Upper lobe of right lung (tissue), 1 donor: ENCODE results near the gene OCA2. TPM values are rescaled to one million over a fixed set of nuclear protein-coding genes. Genes with fewer than 3 reads are reported as not detected.
A peak's percentile ranks its signal among the peaks of the same experiment; 100 is the strongest.

ENCODE experiments used
- ATAC-seq: fragments of 200-7000 bp; cut with Tn5 transposase; one replicate; pipeline ENCODE4 v1.9.1; 2020; ENCODE audit warnings: mild to moderate bottlenecking, moderate library complexity
- DNase-seq: peaks from one replicate; pipeline ENCODE4 v3.0.0-alpha.2; 2020
- H3K27ac ChIP-seq: fragments of 200-600 bp; one replicate; pipeline ENCODE4 v1.8.0; 2022
- H3K27me3 ChIP-seq: fragments of 200-600 bp; one replicate; pipeline ENCODE4 v1.8.0; 2022; ENCODE audit warnings: mild to moderate bottlenecking
- H3K36me3 ChIP-seq: fragments of 200-600 bp; one replicate; pipeline ENCODE4 v1.8.0; 2022
- H3K4me1 ChIP-seq: fragments of 200-600 bp; one replicate; pipeline ENCODE4 v1.8.0; 2022
- H3K4me3 ChIP-seq: fragments of 200-600 bp; one replicate; pipeline ENCODE4 v1.8.0; 2022; ENCODE audit warnings: mild to moderate bottlenecking
- H3K9me3 ChIP-seq: fragments of 200-600 bp; one replicate; pipeline ENCODE4 v1.8.0; 2022
- CTCF ChIP-seq: fragments of 200-600 bp; IDR thresholded peaks from one replicate; pipeline ENCODE4 v1.8.0; 2022; ENCODE audit warnings: antibody characterized with exemption
- intact Hi-C: fragments of 100-400 bp; cut with DNase I; formaldehyde crosslinking; loops from one replicate; pipeline ENCODE4 v1.11.0; 2022
- total RNA-seq: library from RNA; stranded (reverse); fragmentation: NEBNext Ultra II Directional; extraction: Animal tissue kit (Norgen Biotek cat#: 25700); gene quantifications from one replicate; pipeline ENCODE4 v1.2.1, GENCODE V29; 2021
- donor health status: DM: no; HTN: yes; CAD: no; lungs with severe emphysema.

The OCA2 gene
- total RNA-seq, 1 donor from 2014 or later: 0.55 TPM

DNA sequence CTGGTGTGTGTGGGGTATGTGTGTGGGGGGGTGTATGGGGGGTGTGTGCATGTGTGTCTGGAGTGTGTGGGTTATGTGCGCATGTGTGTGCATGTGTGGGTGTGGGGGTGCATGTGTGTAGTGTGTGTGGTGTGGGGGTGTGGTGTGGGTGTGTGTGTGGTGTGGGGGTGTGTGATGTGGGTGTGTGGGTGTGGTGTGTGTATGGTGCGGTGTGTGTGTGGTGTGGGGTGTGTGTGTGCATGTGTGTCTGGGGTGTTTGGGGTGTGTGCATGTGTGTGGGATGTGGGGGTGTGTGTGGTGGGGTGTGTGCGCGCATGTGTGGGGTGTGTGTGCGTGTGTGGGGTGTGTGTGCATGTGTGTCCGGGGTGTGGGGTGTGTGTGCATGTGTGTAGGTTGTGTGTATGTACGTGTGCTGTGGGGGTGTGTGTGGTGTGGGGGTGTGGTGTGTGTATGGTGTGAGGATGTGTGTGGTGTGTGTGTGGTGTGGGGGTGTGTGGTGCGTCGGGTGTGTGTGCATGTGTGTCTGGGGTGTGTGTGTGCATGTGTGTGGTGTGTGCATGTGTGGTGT is 6.2 kb upstream of the OCA2 start:
- no peaks in the 10 kb centered on the region for H3K36me3 ChIP-seq
- no peak overlapping the region for H3K4me3 ChIP-seq
- H3K27ac ChIP-seq: no peak overlapping the region
- intact Hi-C loops: no loop called here
- no peaks in the 10 kb centered on the region for H3K9me3 ChIP-seq
- ATAC-seq (no peak), DNase-seq (no peak)
- peaks cover 15% of the 10 kb centered on the region for H3K4me1 ChIP-seq
- peaks cover 15% of the 10 kb centered on the region for H3K27me3 ChIP-seq
- no peak for TF ChIP-seq CTCF

GRCh38 chr15:28104326-28104725 is 5.2 kb upstream of the OCA2 start:
- no peak overlapping the region for H3K27ac ChIP-seq
- peaks cover 15% of the 10 kb centered on the region for H3K27me3 ChIP-seq
- H3K36me3 ChIP-seq: no peaks in the 10 kb centered on the region
- no peak for ATAC-seq
- H3K4me1 ChIP-seq: peaks cover 15% of the 10 kb centered on the region
- TF ChIP-seq CTCF: no peak
- intact Hi-C loops: no loop called here
- H3K9me3 ChIP-seq: no peaks in the 10 kb centered on the region
- DNase-seq: peak; percentile 49
- no peak overlapping the region for H3K4me3 ChIP-seq

DNA sequence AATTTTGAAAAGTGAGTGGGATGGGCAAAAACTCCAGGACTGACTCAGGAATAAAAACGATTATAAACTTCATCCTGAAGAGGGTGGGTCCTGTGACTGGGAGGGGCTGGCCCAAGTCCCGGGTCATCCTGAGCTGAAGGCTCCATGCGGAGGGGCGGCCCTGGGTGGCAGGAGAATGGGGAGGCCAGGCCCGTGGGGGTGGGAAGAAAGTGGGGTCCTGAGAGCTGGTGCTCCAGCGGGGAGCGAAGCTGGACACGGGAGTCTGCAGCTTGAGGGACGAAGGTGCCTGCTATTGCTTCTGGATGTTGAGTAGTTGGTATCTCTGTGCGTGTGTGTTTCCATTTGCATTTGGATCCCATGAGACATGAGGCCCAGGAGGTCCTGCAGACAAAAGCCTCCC is 4.7 kb upstream of the OCA2 start:
- DNase-seq: no peak

DNA sequence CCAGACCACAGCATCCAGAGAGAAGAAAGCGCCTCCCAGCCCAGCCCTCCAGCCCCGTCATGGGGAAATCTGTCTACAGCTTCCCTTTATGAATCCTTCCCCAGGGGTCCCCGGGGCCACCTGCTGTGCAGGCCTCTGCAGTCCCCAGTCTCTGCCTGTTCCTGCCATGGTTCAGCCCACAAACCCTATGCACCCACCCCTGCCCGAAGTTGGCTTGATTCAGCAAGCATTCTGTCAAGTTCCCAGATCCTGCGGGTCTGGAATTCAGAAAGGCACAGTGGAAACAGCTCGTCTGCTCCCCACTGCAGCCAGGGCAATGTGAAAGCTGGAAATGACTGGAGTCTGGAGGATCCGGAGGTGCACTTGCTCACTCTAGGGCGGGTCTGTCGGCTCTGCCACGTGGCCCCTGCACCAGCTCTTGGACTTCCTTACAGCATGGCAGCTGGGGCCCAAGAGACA is 2.9 kb upstream of the OCA2 start:
- H3K27me3 ChIP-seq: peaks cover 8% of the 10 kb centered on the region
- ATAC-seq (no peak), DNase-seq (no peak)
- TF ChIP-seq CTCF: no peak
- no peaks in the 10 kb centered on the region for H3K9me3 ChIP-seq
- H3K27ac ChIP-seq: no peak overlapping the region
- no peaks in the 10 kb centered on the region for H3K36me3 ChIP-seq
- intact Hi-C loops: no loop called here
- H3K4me3 ChIP-seq: no peak overlapping the region
- peaks cover 15% of the 10 kb centered on the region for H3K4me1 ChIP-seq

More for the DNA sequence above, 4.7 kb upstream of the OCA2 start:
- Histone ChIP-seq H3K27ac (no peak overlapping the region), H3K27me3 (peaks cover 15% of the 10 kb centered on the region), H3K4me1 (peaks cover 19% of the 10 kb centered on the region), H3K36me3 (no peaks in the 10 kb centered on the region), H3K4me3 (no peak overlapping the region), H3K9me3 (no peaks in the 10 kb centered on the region)
- intact Hi-C loops: no loop called here
- no peak for TF ChIP-seq CTCF
- no peak for ATAC-seq

DNA sequence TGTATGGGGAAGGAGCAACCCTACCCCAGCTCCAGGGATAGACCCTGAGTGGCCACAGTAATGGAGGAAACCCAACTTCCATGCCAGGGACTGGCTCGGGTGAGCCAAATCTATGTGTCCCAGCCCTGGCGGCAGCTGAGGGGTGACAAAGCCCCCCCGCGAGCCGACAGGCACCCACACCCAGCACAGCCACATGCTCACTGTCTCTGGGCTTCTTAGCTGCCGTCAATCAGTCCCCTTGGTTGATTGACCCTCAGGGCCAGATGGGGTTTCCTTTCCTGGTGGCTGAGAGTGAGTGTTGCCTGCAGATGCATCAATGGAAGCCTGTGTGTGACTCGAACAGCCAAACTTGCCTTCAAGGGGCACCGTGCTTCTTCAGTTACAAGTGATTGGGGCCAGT is 2.1 kb upstream of the OCA2 start:
- DNase-seq (no peak), ATAC-seq (no peak)
- no peak for TF ChIP-seq CTCF
- no peaks in the 10 kb centered on the region for H3K9me3 ChIP-seq
- intact Hi-C loops: no loop called here
- no peak overlapping the region for H3K27ac ChIP-seq
- H3K27me3 ChIP-seq: peaks cover under 1% of the 10 kb centered on the region
- H3K36me3 ChIP-seq: no peaks in the 10 kb centered on the region
- no peak overlapping the region for H3K4me3 ChIP-seq
- H3K4me1 ChIP-seq: peaks cover 13% of the 10 kb centered on the region
